Measurements from ENCODE around the gene NLGN2.

NLGN2 gene

GRCh38 chr17:7426896-7427489, 19.3 kb downstream of the NLGN2 start:
- no peak for DNase-seq (ENCODE audit: low spot score)
- in situ Hi-C loops (cut with MboI; ENCODE audit: low sequenced_read_pairs, unreplicated experiment) = no loop called here
- TF ChIP-seq CTCF (IDR thresholded peaks at IDR 0.05; ENCODE audit: borderline replicate concordance, control extremely low read depth, extremely low read depth, insufficient read depth, missing control alignments) = no peak

GRCh38 chr17:7427549-7427948, 19.9 kb downstream of the NLGN2 start:
- TF ChIP-seq CTCF (IDR thresholded peaks at IDR 0.05; ENCODE audit: borderline replicate concordance, control extremely low read depth, extremely low read depth, insufficient read depth, missing control alignments) = no peak
- in situ Hi-C loops (cut with MboI; ENCODE audit: low sequenced_read_pairs, unreplicated experiment) = no loop called here
- DNase-seq (ENCODE audit: low spot score) = no peak

- no peak for DNase-seq (ENCODE audit: low spot score)
- in situ Hi-C loops (cut with MboI; ENCODE audit: low sequenced_read_pairs, unreplicated experiment) = no loop called here
- TF ChIP-seq CTCF (IDR thresholded peaks at IDR 0.05; ENCODE audit: borderline replicate concordance, control extremely low read depth, extremely low read depth, insufficient read depth, missing control alignments) = no peak
These were observed 20.9 kb downstream of the NLGN2 start, which contains the start of gene SPEM3 for GRCh38 chr17:7428557-7428956. Gene SPEM3 (plus strand): TSS chr17:7428857. CDS start chr17:7428903, 46 bp downstream.

GRCh38 chr17:7429722-7430121, 22.1 kb downstream of the NLGN2 start:
- no peak for DNase-seq (ENCODE audit: low spot score)
- no peak for TF ChIP-seq CTCF (IDR thresholded peaks at IDR 0.05; ENCODE audit: borderline replicate concordance, control extremely low read depth, extremely low read depth, insufficient read depth, missing control alignments)
- in situ Hi-C loops (cut with MboI; ENCODE audit: low sequenced_read_pairs, unreplicated experiment) = no loop called here

- no peak for TF ChIP-seq CTCF (IDR thresholded peaks at IDR 0.05; ENCODE audit: borderline replicate concordance, control extremely low read depth, extremely low read depth, insufficient read depth, missing control alignments)
- DNase-seq (ENCODE audit: low spot score) = no peak
- in situ Hi-C loops (cut with MboI; ENCODE audit: low sequenced_read_pairs, unreplicated experiment) = no loop called here
These were observed 23.6 kb downstream of the NLGN2 start for GRCh38 chr17:7431231-7431630.

- TF ChIP-seq CTCF (IDR thresholded peaks at IDR 0.05; ENCODE audit: borderline replicate concordance, control extremely low read depth, extremely low read depth, insufficient read depth, missing control alignments) = no peak
- DNase-seq (ENCODE audit: low spot score) = no peak
- in situ Hi-C loops (cut with MboI; ENCODE audit: low sequenced_read_pairs, unreplicated experiment) = no loop called here
These were observed 24.7 kb downstream of the NLGN2 start for GRCh38 chr17:7432296-7432695.

All from GM13976 (cell line).